HL-60 (cell line): ENCODE measurements around the gene ATP11A.

Source experiments
- DNase-seq, 2 experiments: peaks; one replicate each; pipeline ENCODE4 v3.0.0-alpha.2; 2010 to 2020; ENCODE audit warnings: low read depth in 1 of 2, low spot score in 1 of 2
- H3K27ac ChIP-seq: fragments of 250-450 bp; sonication (Bioruptor Pico); replicated peaks from 2 replicates; pipeline ENCODE4 v1.5.1; 2020; ENCODE audit warnings: mild to moderate bottlenecking, moderate library complexity
- H3K27me3 ChIP-seq: fragments of 250-450 bp; sonication (Bioruptor Pico); 2 replicates; pipeline ENCODE4 v1.5.1; 2021; ENCODE audit warnings: mild to moderate bottlenecking, moderate library complexity; ENCODE audit not compliant: insufficient read depth, poor library complexity, severe bottlenecking
- H3K4me3 ChIP-seq: replicated peaks from 2 replicates; pipeline ENCODE4 v1.5.1; 2011; ENCODE audit warnings: mild to moderate bottlenecking, control low read depth, low read length; ENCODE audit not compliant: insufficient read depth
- GABPA ChIP-seq: IDR thresholded peaks from 2 replicates; pipeline ENCODE4 v1.6.1; 2012; ENCODE audit warnings: low read depth
- POLR2AphosphoS5 ChIP-seq: IDR thresholded peaks from 2 replicates; pipeline ENCODE4 v1.6.1; 2012; ENCODE audit warnings: low read depth
- SPI1 ChIP-seq: IDR thresholded peaks from 2 replicates; pipeline ENCODE4 v1.6.1; 2012; ENCODE audit warnings: low read depth, mild to moderate bottlenecking, borderline replicate concordance
- TF ChIP-seq, protein P1 (sequence below): IDR thresholded peaks from one replicate; pipeline ENCODE4 v1.5.1; 2011; ENCODE audit warnings: low read length, control low read depth, inconsistent platforms; ENCODE audit not compliant: insufficient read depth
- TF ChIP-seq, protein P2 (sequence below): IDR thresholded peaks from 2 replicates; pipeline ENCODE4 v1.6.1; 2012; ENCODE audit warnings: low read depth; ENCODE audit not compliant: insufficient replicate concordance

The ATP11A gene

DNA sequence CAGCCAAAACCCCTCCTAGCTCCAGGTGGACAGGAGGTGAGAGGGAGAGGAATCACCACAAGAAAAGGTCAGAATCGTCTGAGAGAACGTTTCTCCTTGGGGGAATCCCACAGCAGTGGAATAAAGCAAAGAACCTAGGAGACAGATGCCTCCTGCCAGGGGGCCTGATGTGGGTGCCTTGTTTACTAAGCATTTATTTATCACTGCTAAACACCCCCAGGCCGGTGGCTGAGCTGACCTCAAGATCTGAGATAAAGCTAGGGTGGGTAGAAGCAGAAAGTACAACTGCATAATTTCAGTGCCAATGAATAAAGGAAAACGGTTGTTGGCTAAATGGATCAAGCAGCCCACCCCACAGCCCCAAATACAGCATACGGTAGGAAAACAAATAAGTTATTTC lies 33.9 kb upstream of the ATP11A start:
- Histone ChIP-seq H3K4me3 (no peak overlapping the region), H3K27ac (no peak overlapping the region)
- DNase-seq, result no peak

DNA sequence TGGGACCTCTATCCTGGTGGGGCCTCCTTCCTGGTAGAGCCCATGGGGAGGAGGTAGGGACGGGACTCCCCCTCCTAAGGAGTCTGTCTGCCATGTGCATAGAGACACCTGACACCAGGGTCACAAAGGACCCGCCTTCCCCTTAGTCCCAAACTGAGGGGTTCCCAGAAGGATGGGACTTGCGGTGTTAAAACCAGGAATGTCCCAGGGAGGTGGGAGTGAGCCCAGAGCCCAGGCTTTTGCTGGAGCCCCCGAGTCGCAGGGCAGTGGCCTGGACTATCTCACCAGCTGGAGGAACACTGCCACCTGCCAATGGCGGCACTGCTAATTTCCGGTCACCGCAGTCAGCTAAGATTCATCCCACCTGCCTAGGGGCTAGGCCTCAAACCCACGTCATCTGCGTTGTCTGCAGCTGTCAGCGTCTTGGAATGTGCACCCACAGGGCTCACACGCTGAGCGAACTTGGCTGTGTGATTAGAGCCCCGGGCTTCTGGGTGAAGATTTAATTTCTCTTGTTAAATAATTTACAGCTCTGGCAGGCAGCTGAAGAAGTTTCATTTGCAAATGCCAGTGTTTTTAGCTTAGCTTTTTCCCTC lies 31.9 kb upstream of the ATP11A start:
- Histone ChIP-seq H3K27me3 (no peaks in the 10 kb centered on the region), H3K4me3 (no peak overlapping the region), H3K27ac (no peak overlapping the region)
- no peak for DNase-seq
- TF ChIP-seq, protein P1, sequence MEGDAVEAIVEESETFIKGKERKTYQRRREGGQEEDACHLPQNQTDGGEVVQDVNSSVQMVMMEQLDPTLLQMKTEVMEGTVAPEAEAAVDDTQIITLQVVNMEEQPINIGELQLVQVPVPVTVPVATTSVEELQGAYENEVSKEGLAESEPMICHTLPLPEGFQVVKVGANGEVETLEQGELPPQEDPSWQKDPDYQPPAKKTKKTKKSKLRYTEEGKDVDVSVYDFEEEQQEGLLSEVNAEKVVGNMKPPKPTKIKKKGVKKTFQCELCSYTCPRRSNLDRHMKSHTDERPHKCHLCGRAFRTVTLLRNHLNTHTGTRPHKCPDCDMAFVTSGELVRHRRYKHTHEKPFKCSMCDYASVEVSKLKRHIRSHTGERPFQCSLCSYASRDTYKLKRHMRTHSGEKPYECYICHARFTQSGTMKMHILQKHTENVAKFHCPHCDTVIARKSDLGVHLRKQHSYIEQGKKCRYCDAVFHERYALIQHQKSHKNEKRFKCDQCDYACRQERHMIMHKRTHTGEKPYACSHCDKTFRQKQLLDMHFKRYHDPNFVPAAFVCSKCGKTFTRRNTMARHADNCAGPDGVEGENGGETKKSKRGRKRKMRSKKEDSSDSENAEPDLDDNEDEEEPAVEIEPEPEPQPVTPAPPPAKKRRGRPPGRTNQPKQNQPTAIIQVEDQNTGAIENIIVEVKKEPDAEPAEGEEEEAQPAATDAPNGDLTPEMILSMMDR, result no peak
- TF ChIP-seq POLR2AphosphoS5, result no peak
- TF ChIP-seq GABPA, result no peak
- TF ChIP-seq SPI1, result no peak
- TF ChIP-seq, protein P2, sequence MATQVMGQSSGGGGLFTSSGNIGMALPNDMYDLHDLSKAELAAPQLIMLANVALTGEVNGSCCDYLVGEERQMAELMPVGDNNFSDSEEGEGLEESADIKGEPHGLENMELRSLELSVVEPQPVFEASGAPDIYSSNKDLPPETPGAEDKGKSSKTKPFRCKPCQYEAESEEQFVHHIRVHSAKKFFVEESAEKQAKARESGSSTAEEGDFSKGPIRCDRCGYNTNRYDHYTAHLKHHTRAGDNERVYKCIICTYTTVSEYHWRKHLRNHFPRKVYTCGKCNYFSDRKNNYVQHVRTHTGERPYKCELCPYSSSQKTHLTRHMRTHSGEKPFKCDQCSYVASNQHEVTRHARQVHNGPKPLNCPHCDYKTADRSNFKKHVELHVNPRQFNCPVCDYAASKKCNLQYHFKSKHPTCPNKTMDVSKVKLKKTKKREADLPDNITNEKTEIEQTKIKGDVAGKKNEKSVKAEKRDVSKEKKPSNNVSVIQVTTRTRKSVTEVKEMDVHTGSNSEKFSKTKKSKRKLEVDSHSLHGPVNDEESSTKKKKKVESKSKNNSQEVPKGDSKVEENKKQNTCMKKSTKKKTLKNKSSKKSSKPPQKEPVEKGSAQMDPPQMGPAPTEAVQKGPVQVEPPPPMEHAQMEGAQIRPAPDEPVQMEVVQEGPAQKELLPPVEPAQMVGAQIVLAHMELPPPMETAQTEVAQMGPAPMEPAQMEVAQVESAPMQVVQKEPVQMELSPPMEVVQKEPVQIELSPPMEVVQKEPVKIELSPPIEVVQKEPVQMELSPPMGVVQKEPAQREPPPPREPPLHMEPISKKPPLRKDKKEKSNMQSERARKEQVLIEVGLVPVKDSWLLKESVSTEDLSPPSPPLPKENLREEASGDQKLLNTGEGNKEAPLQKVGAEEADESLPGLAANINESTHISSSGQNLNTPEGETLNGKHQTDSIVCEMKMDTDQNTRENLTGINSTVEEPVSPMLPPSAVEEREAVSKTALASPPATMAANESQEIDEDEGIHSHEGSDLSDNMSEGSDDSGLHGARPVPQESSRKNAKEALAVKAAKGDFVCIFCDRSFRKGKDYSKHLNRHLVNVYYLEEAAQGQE, result no peak

More for the DNA sequence above, 33.9 kb upstream of the ATP11A start:
- no peak for TF ChIP-seq POLR2AphosphoS5
- no peaks in the 10 kb centered on the region for H3K27me3 ChIP-seq

DNA sequence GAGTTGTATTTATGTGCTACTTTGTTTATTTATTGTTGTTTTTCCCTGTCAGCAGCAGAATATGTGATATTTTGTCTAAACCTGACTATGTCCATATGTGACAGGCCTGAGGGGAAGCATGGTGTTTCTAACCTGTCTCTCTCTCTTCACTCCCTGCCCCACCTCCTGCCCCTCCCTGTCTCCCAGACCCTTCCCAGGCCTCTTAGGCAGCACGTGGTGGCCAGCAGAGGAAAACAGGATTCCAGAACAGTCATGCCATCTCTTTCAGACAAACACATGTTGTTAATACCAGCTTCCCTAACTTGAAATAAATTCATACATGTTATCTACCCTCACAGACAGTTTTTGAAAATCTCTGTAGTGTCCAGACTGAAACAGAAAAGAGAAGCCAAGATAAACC lies 31.0 kb upstream of the ATP11A start:
- H3K27me3 ChIP-seq, result no peaks in the 10 kb centered on the region
- no peak overlapping the region for H3K27ac ChIP-seq
- no peak for DNase-seq
- H3K4me3 ChIP-seq, result no peak overlapping the region
- TF ChIP-seq, protein P1, result no peak
- no peak for TF ChIP-seq GABPA
- TF ChIP-seq SPI1, result no peak
- TF ChIP-seq, protein P2, result no peak
- no peak for TF ChIP-seq POLR2AphosphoS5

DNA sequence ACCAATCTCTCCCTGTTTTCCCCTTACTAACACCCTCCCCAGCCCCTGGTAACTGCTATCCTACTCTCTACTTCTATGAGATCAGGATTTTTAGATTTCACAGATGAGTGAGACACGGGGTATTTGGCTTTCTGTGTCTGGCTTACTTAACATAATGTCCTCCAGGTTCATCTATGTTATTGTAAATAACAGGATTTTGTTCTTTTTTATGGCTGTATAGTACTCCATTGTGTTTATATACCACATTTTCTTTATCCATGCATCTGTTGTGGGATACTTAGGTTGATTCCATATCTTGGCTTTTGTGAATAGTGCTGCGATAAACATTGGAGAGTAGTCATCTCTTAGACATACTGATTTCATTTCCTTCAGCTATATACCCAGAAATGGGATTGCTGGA lies 28.5 kb upstream of the ATP11A start:
- no peak for DNase-seq
- H3K4me3 ChIP-seq, result no peak overlapping the region
- no peak for TF ChIP-seq GABPA
- no peak for TF ChIP-seq SPI1
- TF ChIP-seq, protein P2, result no peak
- TF ChIP-seq, protein P1, result no peak
- no peak for TF ChIP-seq POLR2AphosphoS5
- H3K27me3 ChIP-seq, result no peaks in the 10 kb centered on the region
- no peak overlapping the region for H3K27ac ChIP-seq
